ENCODE results near the gene MRPS22.

Gene MRPS22

GRCh38 chr3:139388821-139389551, 45.2 kb downstream of the MRPS22 start:
- Histone ChIP-seq H3K9ac (ENCODE audit: low read depth, low read length, poor library complexity, severe bottlenecking) (peak overlapping the region; percentile 93), H3K27me3 (ENCODE audit: insufficient read depth, low read length, poor library complexity, severe bottlenecking) (no peaks in the 10 kb centered on the region), H3K4me1 (ENCODE audit: insufficient read depth, low read length, poor library complexity, severe bottlenecking) (peaks cover 31% of the 10 kb centered on the region), H3F3A (ENCODE audit: low read depth) (no peaks in the 10 kb centered on the region), H4K20me1 (ENCODE audit: insufficient read depth, low read length, poor library complexity, severe bottlenecking) (peaks cover 34% of the 10 kb centered on the region), H2AFZ (ENCODE audit: low read length) (peak overlapping the region; percentile 87), H3K79me2 (ENCODE audit: insufficient read depth, low read length) (peaks cover 61% of the 10 kb centered on the region), H3K4me3 (ENCODE audit: low read length, poor library complexity, severe bottlenecking) (peak overlapping the region; percentile 92), H3K4me2 (ENCODE audit: low read depth, low read length, poor library complexity, severe bottlenecking) (peak overlapping the region; percentile 71), H3K9me3 (ENCODE audit: insufficient read depth, low read depth, low read length) (no peaks in the 10 kb centered on the region), H3K9me2 (replicated peaks; ENCODE audit: low read depth, low read length) (no peaks in the 10 kb centered on the region), H3K36me3 (ENCODE audit: insufficient read depth, low read length) (no peaks in the 10 kb centered on the region)
- TF ChIP-seq CTCF (conservative IDR thresholded peaks at IDR 0.05; ENCODE audit: low read length) (no peak), EZH2phosphoT487 (IDR thresholded peaks at IDR 0.05; ENCODE audit: borderline replicate concordance) (no peak)

- Histone ChIP-seq H3K4me1 (ENCODE audit: insufficient read depth, low read length, poor library complexity, severe bottlenecking) (peaks cover 34% of the 10 kb centered on the region), H3K27me3 (ENCODE audit: insufficient read depth, low read length, poor library complexity, severe bottlenecking) (no peaks in the 10 kb centered on the region), H3K9ac (ENCODE audit: low read depth, low read length, poor library complexity, severe bottlenecking) (peak within 1 kb of the TSS; percentile 93), H3K4me2 (ENCODE audit: low read depth, low read length, poor library complexity, severe bottlenecking) (peak within 1 kb of the TSS; percentile 71), H4K20me1 (ENCODE audit: insufficient read depth, low read length, poor library complexity, severe bottlenecking) (peaks cover 32% of the 10 kb centered on the region), H3K9me2 (replicated peaks; ENCODE audit: low read depth, low read length) (no peaks in the 10 kb centered on the region), H2AFZ (ENCODE audit: low read length) (peak within 1 kb of the TSS; percentile 87), H3K9me3 (ENCODE audit: insufficient read depth, low read depth, low read length) (no peaks in the 10 kb centered on the region), H3K36me3 (ENCODE audit: insufficient read depth, low read length) (no peaks in the 10 kb centered on the region), H3K79me2 (ENCODE audit: insufficient read depth, low read length) (peaks cover 53% of the 10 kb centered on the region), H3K4me3 (ENCODE audit: low read length, poor library complexity, severe bottlenecking) (peak within 1 kb of the TSS; percentile 92), H3F3A (ENCODE audit: low read depth) (no peaks in the 10 kb centered on the region)
- TF ChIP-seq EZH2phosphoT487 (IDR thresholded peaks at IDR 0.05; ENCODE audit: borderline replicate concordance) (no peak), CTCF (conservative IDR thresholded peaks at IDR 0.05; ENCODE audit: low read length) (no peak)
Observed at GRCh38 chr3:139389552-139390368, 45.9 kb downstream of the MRPS22 start, which contains the start of gene COPB2. COPB2 (minus strand) TSS chr3:139389647; CDS start chr3:139389550, 97 bp downstream.

GRCh38 chr3:139394116-139394515, 50.3 kb downstream of the MRPS22 start:
- Histone ChIP-seq H3K36me3 (ENCODE audit: insufficient read depth, low read length) (no peaks in the 10 kb centered on the region), H4K20me1 (ENCODE audit: insufficient read depth, low read length, poor library complexity, severe bottlenecking) (peaks cover 3% of the 10 kb centered on the region), H3K9me3 (ENCODE audit: insufficient read depth, low read depth, low read length) (no peaks in the 10 kb centered on the region), H3K9me2 (replicated peaks; ENCODE audit: low read depth, low read length) (no peaks in the 10 kb centered on the region), H3K4me2 (ENCODE audit: low read depth, low read length, poor library complexity, severe bottlenecking) (peak overlapping the region; percentile 10), H3K4me1 (ENCODE audit: insufficient read depth, low read length, poor library complexity, severe bottlenecking) (peaks cover 19% of the 10 kb centered on the region), H3K4me3 (ENCODE audit: low read length, poor library complexity, severe bottlenecking) (no peak overlapping the region), H2AFZ (ENCODE audit: low read length) (no peak overlapping the region), H3K9ac (ENCODE audit: low read depth, low read length, poor library complexity, severe bottlenecking) (no peak overlapping the region), H3K79me2 (ENCODE audit: insufficient read depth, low read length) (peaks cover 10% of the 10 kb centered on the region), H3K27me3 (ENCODE audit: insufficient read depth, low read length, poor library complexity, severe bottlenecking) (no peaks in the 10 kb centered on the region), H3F3A (ENCODE audit: low read depth) (no peaks in the 10 kb centered on the region)
- no peak for TF ChIP-seq EZH2phosphoT487 (IDR thresholded peaks at IDR 0.05; ENCODE audit: borderline replicate concordance)
- TF ChIP-seq CTCF (conservative IDR thresholded peaks at IDR 0.05; ENCODE audit: low read length) = no peak

All from Loucy (cell line).